ENCODE data around the gene TEX53.

GRCh38 chr9:114664181-114664580 is 6.6 kb upstream of the TEX53 start:
- TF ChIP-seq, protein P1, sequence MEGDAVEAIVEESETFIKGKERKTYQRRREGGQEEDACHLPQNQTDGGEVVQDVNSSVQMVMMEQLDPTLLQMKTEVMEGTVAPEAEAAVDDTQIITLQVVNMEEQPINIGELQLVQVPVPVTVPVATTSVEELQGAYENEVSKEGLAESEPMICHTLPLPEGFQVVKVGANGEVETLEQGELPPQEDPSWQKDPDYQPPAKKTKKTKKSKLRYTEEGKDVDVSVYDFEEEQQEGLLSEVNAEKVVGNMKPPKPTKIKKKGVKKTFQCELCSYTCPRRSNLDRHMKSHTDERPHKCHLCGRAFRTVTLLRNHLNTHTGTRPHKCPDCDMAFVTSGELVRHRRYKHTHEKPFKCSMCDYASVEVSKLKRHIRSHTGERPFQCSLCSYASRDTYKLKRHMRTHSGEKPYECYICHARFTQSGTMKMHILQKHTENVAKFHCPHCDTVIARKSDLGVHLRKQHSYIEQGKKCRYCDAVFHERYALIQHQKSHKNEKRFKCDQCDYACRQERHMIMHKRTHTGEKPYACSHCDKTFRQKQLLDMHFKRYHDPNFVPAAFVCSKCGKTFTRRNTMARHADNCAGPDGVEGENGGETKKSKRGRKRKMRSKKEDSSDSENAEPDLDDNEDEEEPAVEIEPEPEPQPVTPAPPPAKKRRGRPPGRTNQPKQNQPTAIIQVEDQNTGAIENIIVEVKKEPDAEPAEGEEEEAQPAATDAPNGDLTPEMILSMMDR (IDR thresholded peaks at IDR 0.05): no peak
- TF ChIP-seq POLR2A (IDR thresholded peaks at IDR 0.05): no peak

All from ovary (tissue), 3 donors.